H1 (cell line): ENCODE results near the gene CADM2. TPM values are rescaled to one million over a fixed set of nuclear protein-coding genes. Genes with fewer than 3 reads are reported as not detected.

Experiments
- CREB1 ChIP-seq: IDR thresholded peaks from 2 replicates; pipeline ENCODE4 v1.6.1; 2012; ENCODE audit warnings: inconsistent platforms
- JUN ChIP-seq: IDR thresholded peaks from 2 replicates; pipeline ENCODE4 v1.6.1; 2011; ENCODE audit warnings: low read depth, mild to moderate bottlenecking, improper control_type of control experiment, low read length
- TEAD4 ChIP-seq: IDR thresholded peaks from 2 replicates; pipeline ENCODE4 v1.6.1; 2012; ENCODE audit warnings: low read depth, low read length, inconsistent platforms, mixed read lengths
- polyA plus RNA-seq, 7 experiments: library from polyadenylated mRNA; depleted of rRNA in 3 of 7; stranded (reverse) in 5 of 7; unstranded in 2 of 7; fragments of >200 nt in 5 of 7; fragments of 200-250 nt in 2 of 7; gene quantifications; 1 replicate in 5 of 7; 2 replicates in 1 of 7; 4 replicates in 1 of 7; pipeline versions ENCODE4 v1.2.1 to v1.2.3, GENCODE V29; 2011 to 2013; ENCODE audit warnings: missing spikeins in 2 of 7, mixed read lengths in 2 of 7
- total RNA-seq: library from RNA; stranded (reverse); fragmentation: NEBNext Ultra II Directional; extraction: Animal tissue kit (Norgen Biotek cat#: 25700); gene quantifications from 2 replicates; pipeline ENCODE4 v1.2.1, GENCODE V29; 2021

Gene CADM2
- total and polyA plus RNA-seq, 2 of the 8 experiments (the other 6 are each of a cell fraction or from before 2014, with no cell fraction given) = 14.9 to 20.9 TPM

DNA sequence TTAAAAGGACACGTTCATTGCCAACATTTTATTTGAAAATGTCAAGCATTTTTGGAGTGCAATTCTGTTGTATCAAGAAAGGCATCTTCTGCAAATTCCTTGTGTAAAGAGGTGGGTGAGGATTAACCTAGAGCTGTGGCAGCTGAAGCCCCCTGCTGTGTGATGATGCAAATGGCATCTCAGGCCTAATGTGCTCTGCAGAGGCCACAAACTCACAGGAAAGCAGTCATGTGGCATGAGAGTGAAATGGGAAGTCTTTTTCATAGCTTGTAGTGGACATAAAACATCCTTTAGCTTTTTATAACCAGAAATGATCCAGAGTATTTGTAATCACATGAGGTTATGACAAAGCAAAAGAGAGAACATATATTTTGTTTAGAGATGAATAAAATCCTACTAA is 6.4 kb downstream of the CADM2 start (continued):
- TF ChIP-seq TEAD4 (peak; percentile 70; the same call in 1 of the 2 replicates), JUN (no peak), CREB1 (peak; percentile 76)
